Mucosa of rectum (tissue), 2 donors: ENCODE measurements around the gene TTC27.
A peak's percentile ranks its signal among the peaks of the same experiment; 100 is the strongest.

Source experiments
- H3K27ac ChIP-seq, 2 donors: one replicate each; pipeline ENCODE4 v1.7.0; 2013; ENCODE audit warnings: inconsistent platforms in 2 of 2, low read depth in 2 of 2, low read length in 2 of 2
- H3K27me3 ChIP-seq, 2 donors: one replicate each; pipeline ENCODE4 v1.7.0; 2013; ENCODE audit warnings: low read length in 2 of 2; ENCODE audit not compliant: control insufficient read depth in 2 of 2, insufficient read depth in 2 of 2
- H3K36me3 ChIP-seq, 2 donors: one replicate each; pipeline ENCODE4 v1.7.0; 2013; ENCODE audit warnings: low read length in 2 of 2; ENCODE audit not compliant: control insufficient read depth in 2 of 2, insufficient read depth in 2 of 2
- H3K4me1 ChIP-seq, 2 donors: one replicate each; pipeline ENCODE4 v1.7.0; 2013; ENCODE audit warnings: low read length in 2 of 2, mild to moderate bottlenecking in 1 of 2; ENCODE audit not compliant: control insufficient read depth in 2 of 2, insufficient read depth in 2 of 2
- H3K4me3 ChIP-seq, 2 donors: one replicate each; pipeline ENCODE4 v1.7.0; 2013; ENCODE audit warnings: low read length in 2 of 2
- H3K9ac ChIP-seq, 2 donors: one replicate each; pipeline ENCODE4 v1.7.0; 2013; ENCODE audit warnings: low read length in 2 of 2, low read depth in 1 of 2, mild to moderate bottlenecking in 1 of 2
- H3K9me3 ChIP-seq, 2 donors: one replicate each; pipeline ENCODE4 v1.7.0; 2013; ENCODE audit warnings: low read length in 2 of 2; ENCODE audit not compliant: control insufficient read depth in 2 of 2
- donor health status: healthy.
- donor health status: Normal muscosa, but diverticular disease.

The TTC27 gene

DNA sequence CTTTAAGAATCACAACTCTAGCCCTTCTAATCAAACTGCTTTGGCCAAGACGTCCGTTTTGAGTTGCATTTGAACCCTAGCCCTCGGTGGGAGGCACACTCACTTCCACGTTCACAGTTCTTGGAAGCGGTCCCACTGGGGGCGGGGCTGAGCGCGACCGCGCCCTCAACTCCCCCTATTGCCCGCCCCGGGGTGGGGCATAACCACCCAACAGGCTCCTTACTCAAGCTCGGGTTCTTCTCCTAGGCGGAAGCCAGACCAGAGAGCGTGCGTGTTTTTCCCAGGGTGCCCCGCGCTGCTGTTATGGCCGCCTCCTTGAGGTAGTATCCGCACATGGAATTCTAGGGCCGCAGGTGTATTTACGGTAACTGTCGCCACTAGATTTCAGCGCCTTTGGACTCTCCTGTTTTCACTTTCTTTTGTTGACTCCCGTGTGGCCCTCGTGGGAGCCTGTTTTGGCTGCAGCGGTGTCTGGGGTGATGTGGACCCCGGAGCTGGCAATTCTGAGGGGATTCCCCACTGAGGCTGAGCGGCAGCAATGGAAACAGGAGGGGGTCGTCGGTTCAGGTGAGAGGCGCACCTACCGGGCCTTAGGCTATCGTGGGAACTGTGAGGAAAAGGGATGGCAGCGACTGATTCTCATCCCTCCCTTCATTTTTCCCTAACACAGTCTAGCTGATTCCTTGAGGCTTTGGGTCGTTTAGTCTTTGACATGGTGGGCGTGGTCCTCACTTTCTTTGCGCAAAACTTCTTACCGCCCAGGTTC lies at the start of gene TTC27:
Gene TTC27 (plus strand): TSS at position 237 of the 766 bp plus-strand sequence. CDS start 243 bp downstream, at position 480.
- Histone ChIP-seq H3K36me3 (peaks cover 8 to 17% of the 10 kb centered on the region in 2 donors), H3K4me3 (peak within 1 kb of the TSS; percentile 80 to 86), H3K9ac (peak within 1 kb of the TSS; percentile 65 to 79), H3K9me3 (no peaks in the 10 kb centered on the region), H3K27ac (peak within 1 kb of the TSS; percentile 16 to 54), H3K27me3 (no peaks in the 10 kb centered on the region), H3K4me1 (peaks cover 0 to 4% of the 10 kb centered on the region in 2 donors)

DNA sequence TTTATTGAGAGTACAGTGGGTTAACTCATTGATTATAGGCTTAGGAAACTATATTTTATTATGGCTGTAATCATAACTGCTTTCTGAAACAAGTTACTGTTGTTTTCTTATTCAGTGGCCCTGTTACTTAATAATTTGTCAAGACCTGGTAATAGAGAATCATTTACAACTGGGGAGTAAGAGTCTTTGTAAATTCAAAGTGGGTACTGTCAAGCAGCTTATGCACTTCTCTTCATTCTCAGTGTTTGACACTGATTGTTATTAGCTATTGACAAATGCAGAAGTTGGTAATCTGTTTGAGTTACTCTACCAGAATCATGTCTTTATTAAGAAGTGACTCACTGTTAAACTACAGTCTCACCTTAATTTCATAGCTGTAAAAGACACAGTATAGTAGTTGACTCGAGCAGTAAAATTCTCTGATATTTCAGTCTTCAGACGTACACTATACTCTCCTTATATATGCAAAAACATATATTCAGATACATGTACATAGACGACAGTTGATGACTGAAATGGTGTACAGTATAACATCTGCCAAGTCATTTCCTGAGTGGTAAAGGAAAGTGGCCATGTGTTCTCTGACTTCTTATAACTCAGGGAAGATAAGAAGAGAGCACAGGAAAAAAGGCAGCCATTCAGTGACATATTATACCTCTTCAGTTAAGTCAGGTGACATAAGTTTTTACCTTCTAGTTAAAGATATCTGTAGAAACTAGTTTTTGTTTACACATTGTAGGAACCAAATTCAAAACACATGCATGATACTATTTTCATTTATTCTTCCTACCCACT lies 36.0 kb upstream of the TTC27 start:
- Histone ChIP-seq H3K27ac (no peak overlapping the region), H3K4me3 (no peak overlapping the region), H3K27me3 (no peaks in the 10 kb centered on the region), H3K4me1 (no peaks in the 10 kb centered on the region), H3K9me3 (no peaks in the 10 kb centered on the region), H3K36me3 (peaks cover 8 to 9% of the 10 kb centered on the region in 2 donors), H3K9ac (no peak overlapping the region)

DNA sequence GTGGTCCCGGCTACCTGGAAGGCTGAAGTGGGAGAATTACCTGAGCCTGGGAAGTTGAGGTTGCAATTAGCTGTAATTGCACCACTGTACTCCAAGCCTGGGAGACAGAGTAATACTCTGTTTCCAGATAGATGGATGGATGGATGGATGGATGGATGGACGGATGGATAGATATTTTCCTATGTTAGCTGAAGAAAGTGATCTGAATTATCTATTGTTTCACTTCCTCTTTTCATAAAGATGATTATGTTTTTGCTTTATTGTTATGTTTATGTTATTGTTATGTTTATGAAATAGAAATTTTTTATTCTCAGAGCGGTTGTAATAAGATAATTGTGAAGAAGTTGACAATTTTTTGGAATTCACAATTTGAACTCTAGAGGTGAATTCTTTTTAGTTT lies 33.3 kb upstream of the TTC27 start:
- no peak overlapping the region for H3K4me3 ChIP-seq
- no peaks in the 10 kb centered on the region for H3K27me3 ChIP-seq
- no peak overlapping the region for H3K9ac ChIP-seq
- peaks cover 14 to 22% of the 10 kb centered on the region in 2 donors for H3K36me3 ChIP-seq
- no peaks in the 10 kb centered on the region for H3K4me1 ChIP-seq
- no peaks in the 10 kb centered on the region for H3K9me3 ChIP-seq
- H3K27ac ChIP-seq, result no peak overlapping the region

DNA sequence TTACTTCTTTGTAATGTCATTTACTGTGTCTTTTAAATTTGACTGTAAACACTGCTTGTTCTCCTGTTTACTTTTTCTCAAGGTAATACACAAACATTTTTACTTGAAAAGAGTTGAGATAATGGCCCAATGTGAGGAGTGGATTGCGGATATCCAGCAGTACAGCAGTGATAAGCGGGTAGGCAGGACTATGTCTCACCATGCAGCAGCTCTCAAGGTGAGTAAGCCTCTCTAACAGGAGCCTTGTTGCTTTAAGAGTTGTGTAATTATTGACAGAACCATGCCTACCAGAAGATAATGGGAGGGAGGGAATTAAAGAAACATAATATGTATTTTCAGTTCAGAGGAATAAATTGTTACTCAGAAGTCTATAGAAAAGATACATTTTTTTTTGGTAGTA lies 16.5 kb upstream of the TTC27 start:
- no peaks in the 10 kb centered on the region for H3K4me1 ChIP-seq
- no peak overlapping the region for H3K4me3 ChIP-seq
- H3K27ac ChIP-seq, result no peak overlapping the region
- no peaks in the 10 kb centered on the region for H3K9me3 ChIP-seq
- peaks cover 35 to 51% of the 10 kb centered on the region in 2 donors for H3K36me3 ChIP-seq
- H3K27me3 ChIP-seq, result no peaks in the 10 kb centered on the region
- no peak overlapping the region for H3K9ac ChIP-seq

DNA sequence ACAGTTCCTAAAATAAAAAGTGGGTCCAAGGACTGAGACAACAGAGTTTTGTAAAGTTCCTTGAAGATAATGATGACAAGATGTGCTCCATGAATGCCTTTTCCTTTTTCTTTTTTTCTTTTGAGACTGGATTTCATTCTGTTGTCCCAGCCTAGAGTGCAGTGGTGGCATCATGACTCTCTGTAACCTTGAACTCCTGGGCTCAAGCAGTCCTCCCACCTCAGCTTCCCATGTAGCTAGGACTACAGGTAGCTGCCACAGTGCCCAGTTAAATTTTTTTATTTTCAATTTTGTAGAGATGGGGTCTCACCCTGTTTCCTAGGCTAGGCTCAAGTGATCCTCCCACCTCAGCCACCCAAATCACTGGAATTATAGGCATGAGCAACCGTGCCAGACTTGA lies 16.1 kb upstream of the TTC27 start:
- Histone ChIP-seq H3K36me3 (peaks cover 35 to 54% of the 10 kb centered on the region in 2 donors), H3K9me3 (no peaks in the 10 kb centered on the region), H3K27me3 (no peaks in the 10 kb centered on the region), H3K9ac (no peak overlapping the region), H3K27ac (no peak overlapping the region), H3K4me1 (no peaks in the 10 kb centered on the region), H3K4me3 (no peak overlapping the region)

DNA sequence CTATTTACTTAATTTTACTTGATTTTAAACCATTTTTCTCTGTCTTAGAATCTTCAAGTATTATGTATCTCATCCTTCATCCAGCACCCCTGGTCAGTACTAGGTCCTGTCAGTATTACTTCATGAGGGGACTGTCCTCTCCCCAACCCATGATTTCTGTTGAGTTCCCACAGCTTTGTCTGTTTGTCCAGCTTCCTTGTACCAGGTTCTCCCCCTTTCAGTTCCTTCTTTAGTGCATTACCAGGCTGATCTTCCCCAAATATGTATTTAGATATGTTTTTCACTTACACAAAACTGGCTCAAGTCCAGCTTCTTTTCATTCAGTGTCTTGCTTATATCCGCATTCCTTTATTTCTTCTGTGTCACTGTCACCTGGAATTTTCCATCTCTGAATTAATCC lies 13.8 kb upstream of the TTC27 start:
- Histone ChIP-seq H3K9me3 (no peaks in the 10 kb centered on the region), H3K27ac (no peak overlapping the region), H3K36me3 (peaks cover 38 to 57% of the 10 kb centered on the region in 2 donors), H3K9ac (no peak overlapping the region), H3K4me3 (no peak overlapping the region), H3K4me1 (no peaks in the 10 kb centered on the region), H3K27me3 (no peaks in the 10 kb centered on the region)

DNA sequence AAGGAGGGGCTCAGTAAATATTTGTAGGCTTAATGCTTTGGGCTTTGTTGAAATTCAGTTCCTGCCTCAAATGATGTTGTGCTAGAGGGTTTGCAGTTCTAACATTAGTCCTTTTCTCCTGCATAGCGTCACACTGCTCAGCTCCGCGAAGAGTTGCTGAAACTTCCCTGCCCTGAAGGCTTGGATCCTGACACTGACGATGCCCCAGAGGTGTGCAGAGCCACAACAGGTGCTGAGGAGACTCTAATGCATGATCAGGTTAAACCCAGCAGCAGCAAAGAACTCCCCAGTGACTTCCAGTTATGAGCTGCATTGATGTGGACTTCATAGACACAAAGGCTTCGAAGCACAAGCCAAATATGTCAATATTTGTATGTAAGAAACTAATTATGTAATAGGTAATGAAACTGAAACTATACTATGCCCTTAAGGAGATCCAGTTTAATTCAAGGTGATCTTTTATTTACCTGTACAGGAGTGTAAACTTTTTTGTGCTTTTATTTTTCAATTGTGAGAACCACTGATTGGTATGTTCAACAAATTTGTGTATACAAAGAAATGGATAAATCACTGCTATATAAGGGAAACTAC lies 10.2 kb upstream of the TTC27 start:
- Histone ChIP-seq H3K9me3 (no peaks in the 10 kb centered on the region), H3K9ac (no peak overlapping the region), H3K27me3 (no peaks in the 10 kb centered on the region), H3K4me1 (no peaks in the 10 kb centered on the region), H3K27ac (no peak overlapping the region), H3K36me3 (peaks cover 36 to 44% of the 10 kb centered on the region in 2 donors), H3K4me3 (no peak overlapping the region)

DNA sequence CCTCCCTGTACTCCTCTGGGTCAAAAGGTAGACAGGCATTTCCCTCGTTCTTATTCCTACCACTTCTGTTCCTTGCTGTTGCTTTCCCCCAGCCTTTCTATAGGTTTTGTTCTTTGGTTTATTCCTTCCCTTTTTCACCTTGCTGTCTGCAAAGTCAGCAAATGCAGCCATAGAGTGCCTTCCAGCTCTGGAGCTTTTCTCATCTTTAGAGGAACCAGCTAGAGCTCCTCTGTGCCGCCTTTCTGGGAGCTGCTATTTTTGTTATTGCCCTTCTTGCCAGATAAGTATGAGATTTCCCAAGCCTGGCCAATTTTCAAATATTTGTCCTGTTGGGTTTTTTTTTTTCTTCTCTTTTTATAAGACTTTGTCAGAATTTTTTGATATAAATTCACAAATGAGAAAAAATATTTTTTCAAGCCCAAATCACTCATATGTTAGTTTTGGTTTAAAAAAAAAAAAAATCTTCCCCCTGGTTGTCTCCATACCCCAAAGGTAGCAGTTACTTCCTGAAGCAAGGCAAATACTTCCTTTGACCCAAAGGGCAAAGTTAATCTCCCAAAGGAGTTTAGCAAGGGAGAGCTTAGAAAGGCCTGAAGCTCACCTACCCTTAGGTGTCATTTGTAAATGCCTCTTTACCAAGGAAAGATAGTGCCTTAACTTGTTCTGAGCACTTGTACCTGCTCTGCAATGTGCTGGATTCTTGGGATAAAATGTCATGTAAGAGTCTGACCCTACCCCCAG lies 5.1 kb upstream of the TTC27 start:
- Histone ChIP-seq H3K9ac (no peak overlapping the region), H3K27ac (no peak overlapping the region), H3K4me1 (no peaks in the 10 kb centered on the region), H3K4me3 (no peak overlapping the region), H3K27me3 (no peaks in the 10 kb centered on the region), H3K9me3 (no peaks in the 10 kb centered on the region), H3K36me3 (peaks cover 11 to 17% of the 10 kb centered on the region in 2 donors)

DNA sequence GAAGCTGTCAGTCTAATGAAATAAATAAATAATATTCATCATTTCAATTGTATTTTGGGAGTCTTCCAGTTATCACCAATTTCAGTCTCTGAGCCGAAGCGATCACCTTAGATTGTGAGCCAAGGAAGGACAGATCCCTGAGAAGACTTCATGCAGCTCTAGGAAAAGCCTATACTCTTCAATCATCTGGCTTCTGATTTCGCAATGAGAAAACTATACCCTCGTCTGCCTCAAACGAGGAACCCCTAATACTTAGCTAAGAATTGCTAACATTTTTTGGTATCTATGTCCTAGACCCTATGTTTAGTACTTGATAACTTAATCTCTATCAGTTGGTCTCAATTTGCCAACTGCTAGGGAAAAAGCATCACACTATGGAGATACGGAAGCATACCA lies 4.5 kb upstream of the TTC27 start:
- peaks cover 0 to 3% of the 10 kb centered on the region in 2 donors for H3K4me1 ChIP-seq
- peaks cover 6 to 15% of the 10 kb centered on the region in 2 donors for H3K36me3 ChIP-seq
- no peaks in the 10 kb centered on the region for H3K27me3 ChIP-seq
- no peak overlapping the region for H3K27ac ChIP-seq
- no peak overlapping the region for H3K9ac ChIP-seq
- no peak overlapping the region for H3K4me3 ChIP-seq
- H3K9me3 ChIP-seq, result no peaks in the 10 kb centered on the region
